DND-41 (cell line): ENCODE data around the gene ONECUT3.

Source experiments
- EZH2 ChIP-seq: IDR thresholded peaks from 3 replicates; pipeline ENCODE4 v1.6.1; 2012; ENCODE audit warnings: borderline replicate concordance, low read depth, mild to moderate bottlenecking, moderate library complexity, low read length, inconsistent platforms; ENCODE audit not compliant: severe bottlenecking
- TF ChIP-seq, protein P1 (sequence below): IDR thresholded peaks from 2 replicates; pipeline ENCODE4 v1.5.1; 2012; ENCODE audit warnings: borderline replicate concordance, low read length, moderate library complexity, mild to moderate bottlenecking; ENCODE audit not compliant: poor library complexity, severe bottlenecking; ENCODE audit errors: extremely low read depth

DNA sequence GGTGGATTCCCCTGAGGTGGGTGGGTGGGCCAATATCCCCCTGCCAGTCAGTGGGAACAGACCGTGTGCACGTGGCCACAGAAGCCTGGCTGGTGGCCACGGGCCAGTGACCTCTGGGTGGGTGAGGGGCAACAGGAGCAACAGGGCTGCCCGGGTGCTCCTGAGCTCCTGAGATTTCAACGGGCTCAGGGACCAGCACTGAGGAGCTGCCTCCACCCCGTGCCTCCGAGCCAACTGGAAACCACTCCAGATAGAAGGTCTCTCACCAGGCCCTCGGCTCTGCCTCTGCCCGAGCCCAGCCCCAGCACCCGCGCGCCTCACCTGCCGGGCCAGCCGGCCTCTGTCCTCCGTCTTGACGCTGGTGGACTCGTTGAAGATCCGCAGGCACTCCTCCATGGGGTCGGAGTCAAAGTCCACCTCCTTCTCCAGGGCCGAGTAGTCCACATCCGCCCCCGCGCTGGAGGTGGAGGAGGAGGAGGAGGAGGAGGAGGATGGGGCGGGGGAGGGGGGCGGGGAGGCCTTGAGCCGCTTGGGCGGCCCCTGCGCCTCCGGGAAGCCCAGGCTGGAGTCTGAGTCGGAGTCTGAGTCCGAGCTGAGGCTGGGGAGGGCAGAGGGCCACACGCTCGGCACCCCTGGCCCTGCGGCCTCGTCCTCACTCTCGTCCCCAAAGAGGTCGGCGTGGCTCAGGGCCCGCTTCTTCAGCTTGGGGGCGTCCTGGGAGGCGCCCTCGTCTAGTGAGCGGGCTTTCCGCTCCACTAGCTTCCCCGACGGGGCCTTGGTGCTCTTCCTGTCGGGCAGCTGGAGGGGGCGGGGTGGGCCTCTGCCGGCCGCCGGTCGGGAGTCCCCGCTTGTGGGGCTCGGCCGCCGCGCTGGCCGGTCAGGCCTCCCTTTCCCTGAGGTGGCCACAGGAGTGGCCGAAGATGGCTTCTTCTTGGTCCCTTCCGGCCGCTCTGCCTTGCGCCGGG, 73.5 kb downstream of the ONECUT3 start:
- TF ChIP-seq, protein P1, sequence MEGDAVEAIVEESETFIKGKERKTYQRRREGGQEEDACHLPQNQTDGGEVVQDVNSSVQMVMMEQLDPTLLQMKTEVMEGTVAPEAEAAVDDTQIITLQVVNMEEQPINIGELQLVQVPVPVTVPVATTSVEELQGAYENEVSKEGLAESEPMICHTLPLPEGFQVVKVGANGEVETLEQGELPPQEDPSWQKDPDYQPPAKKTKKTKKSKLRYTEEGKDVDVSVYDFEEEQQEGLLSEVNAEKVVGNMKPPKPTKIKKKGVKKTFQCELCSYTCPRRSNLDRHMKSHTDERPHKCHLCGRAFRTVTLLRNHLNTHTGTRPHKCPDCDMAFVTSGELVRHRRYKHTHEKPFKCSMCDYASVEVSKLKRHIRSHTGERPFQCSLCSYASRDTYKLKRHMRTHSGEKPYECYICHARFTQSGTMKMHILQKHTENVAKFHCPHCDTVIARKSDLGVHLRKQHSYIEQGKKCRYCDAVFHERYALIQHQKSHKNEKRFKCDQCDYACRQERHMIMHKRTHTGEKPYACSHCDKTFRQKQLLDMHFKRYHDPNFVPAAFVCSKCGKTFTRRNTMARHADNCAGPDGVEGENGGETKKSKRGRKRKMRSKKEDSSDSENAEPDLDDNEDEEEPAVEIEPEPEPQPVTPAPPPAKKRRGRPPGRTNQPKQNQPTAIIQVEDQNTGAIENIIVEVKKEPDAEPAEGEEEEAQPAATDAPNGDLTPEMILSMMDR: no peak
- no peak for TF ChIP-seq EZH2
